Measurements from ENCODE around the gene RELN. TPM values are rescaled to one million over a fixed set of nuclear protein-coding genes. Genes with fewer than 3 reads are reported as not detected.

The RELN gene
- total RNA-seq, 1 experiment from 2014 or later, result 4.3 TPM

DNA sequence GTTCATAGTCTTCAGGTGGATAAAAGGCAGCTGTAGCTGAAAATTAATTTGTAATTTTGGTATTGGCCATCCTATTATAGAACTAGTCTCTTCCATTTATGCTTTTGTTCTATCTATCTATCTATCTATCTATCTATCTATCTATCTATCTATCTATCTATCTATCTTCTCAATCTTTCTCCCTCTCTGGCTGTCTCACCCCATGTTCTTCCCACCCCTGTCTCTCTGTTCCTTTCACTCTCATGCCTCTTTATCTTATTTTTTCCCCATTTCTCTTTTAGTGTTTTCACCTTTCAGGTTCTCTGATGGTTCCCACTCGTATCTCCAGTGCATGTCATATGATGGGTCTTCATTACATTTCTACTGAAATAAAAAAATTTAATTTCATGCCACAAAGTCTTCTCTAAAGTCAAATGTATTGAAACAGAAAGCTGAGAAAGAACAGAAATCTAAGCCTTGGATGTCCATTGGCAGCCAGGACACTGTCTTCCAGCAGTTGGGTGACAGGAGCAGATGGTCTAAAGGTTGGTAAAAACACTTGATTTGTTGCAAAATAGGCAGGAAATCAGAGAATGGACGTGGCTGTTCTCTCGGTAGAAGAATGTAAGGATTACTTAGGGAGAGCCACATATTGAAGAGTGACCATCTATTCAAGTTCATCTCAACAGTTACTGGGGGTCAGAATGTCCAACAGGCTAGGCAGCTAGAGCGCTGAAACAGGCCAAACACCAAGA is 127.0 kb downstream of the RELN start:
- CTCF ChIA-PET, result no interaction called here
- Mint-ChIP-seq H3K27me3 (ENCODE audit: insufficient read depth, unreplicated experiment) (no peaks in the 10 kb centered on the region), H3K4me3 (ENCODE audit: unreplicated experiment) (no peak overlapping the region), H3K9me3 (ENCODE audit: unreplicated experiment) (peaks cover 17% of the 10 kb centered on the region), H3K4me1 (ENCODE audit: low read depth, unreplicated experiment) (peaks cover under 1% of the 10 kb centered on the region), H3K27ac (ENCODE audit: unreplicated experiment) (no peak overlapping the region), H3K36me3 (ENCODE audit: insufficient read depth, unreplicated experiment) (no peaks in the 10 kb centered on the region)
- BruUV-seq (replicated peaks), result no TSS peak
- intact Hi-C loops (cut with micrococcal nuclease; ENCODE audit: unreplicated experiment), result no loop called here
- TF ChIP-seq, protein P1, sequence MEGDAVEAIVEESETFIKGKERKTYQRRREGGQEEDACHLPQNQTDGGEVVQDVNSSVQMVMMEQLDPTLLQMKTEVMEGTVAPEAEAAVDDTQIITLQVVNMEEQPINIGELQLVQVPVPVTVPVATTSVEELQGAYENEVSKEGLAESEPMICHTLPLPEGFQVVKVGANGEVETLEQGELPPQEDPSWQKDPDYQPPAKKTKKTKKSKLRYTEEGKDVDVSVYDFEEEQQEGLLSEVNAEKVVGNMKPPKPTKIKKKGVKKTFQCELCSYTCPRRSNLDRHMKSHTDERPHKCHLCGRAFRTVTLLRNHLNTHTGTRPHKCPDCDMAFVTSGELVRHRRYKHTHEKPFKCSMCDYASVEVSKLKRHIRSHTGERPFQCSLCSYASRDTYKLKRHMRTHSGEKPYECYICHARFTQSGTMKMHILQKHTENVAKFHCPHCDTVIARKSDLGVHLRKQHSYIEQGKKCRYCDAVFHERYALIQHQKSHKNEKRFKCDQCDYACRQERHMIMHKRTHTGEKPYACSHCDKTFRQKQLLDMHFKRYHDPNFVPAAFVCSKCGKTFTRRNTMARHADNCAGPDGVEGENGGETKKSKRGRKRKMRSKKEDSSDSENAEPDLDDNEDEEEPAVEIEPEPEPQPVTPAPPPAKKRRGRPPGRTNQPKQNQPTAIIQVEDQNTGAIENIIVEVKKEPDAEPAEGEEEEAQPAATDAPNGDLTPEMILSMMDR (IDR thresholded peaks at IDR 0.05; ENCODE audit: insufficient read depth in 1 of 2, low read depth in 1 of 2, low read length in 1 of 2, severe bottlenecking in 1 of 2, unreplicated experiment in 1 of 2), result no peak
- POLR2A ChIA-PET, result no interaction called here
- H3K36me3 ChIP-seq (ENCODE audit: control insufficient read depth, insufficient read depth, low read length), result no peaks in the 10 kb centered on the region
- H3K9me3 ChIP-seq, result no peaks in the 10 kb centered on the region
- H3K4me3 ChIP-seq (ENCODE audit: low read depth, low read length), result no peak overlapping the region
- H3K27me3 ChIP-seq (replicated peaks; ENCODE audit: control insufficient read depth, insufficient read depth, low read length), result no peaks in the 10 kb centered on the region
- peaks cover 7% of the 10 kb centered on the region; the same call in 1 of the 2 replicates for H3K4me1 ChIP-seq
- no peak for DNase-seq

DNA sequence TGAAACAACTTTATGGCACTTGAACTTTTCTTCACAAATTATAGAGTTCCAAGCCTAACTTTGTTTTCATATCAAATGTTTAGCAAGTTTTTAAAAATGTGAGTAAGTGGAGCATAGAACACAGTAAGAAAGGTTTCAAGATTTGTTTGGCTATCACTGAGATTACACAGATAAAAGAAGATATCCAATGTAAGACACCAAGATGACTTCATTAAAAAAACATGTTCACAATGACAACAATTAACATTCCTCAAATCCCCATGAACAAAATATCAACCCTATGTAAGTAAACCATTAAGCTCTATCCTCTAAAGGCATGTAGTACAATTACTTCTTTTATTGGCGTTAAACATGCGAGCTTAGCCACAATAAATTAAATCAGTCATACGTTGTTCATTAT is 129.7 kb downstream of the RELN start:
- H3K36me3 ChIP-seq (ENCODE audit: control insufficient read depth, insufficient read depth, low read length), result no peaks in the 10 kb centered on the region
- H3K36me3 Mint-ChIP-seq (ENCODE audit: insufficient read depth, unreplicated experiment), result no peaks in the 10 kb centered on the region
- no peak overlapping the region for H3K4me3 ChIP-seq (ENCODE audit: low read depth, low read length)
- no TSS peak for BruUV-seq (replicated peaks)
- no peak overlapping the region for H3K4me3 Mint-ChIP-seq (ENCODE audit: unreplicated experiment)
- TF ChIP-seq, protein P1 (IDR thresholded peaks at IDR 0.05; ENCODE audit: insufficient read depth in 1 of 2, low read depth in 1 of 2, low read length in 1 of 2, severe bottlenecking in 1 of 2, unreplicated experiment in 1 of 2), result no peak
- no peaks in the 10 kb centered on the region for H3K4me1 Mint-ChIP-seq (ENCODE audit: low read depth, unreplicated experiment)
- peaks cover 17% of the 10 kb centered on the region for H3K9me3 Mint-ChIP-seq (ENCODE audit: unreplicated experiment)
- H3K4me1 ChIP-seq, result peaks cover 7% of the 10 kb centered on the region; the same call in 1 of the 2 replicates
- POLR2A ChIA-PET, result no interaction called here
- intact Hi-C loops (cut with micrococcal nuclease; ENCODE audit: unreplicated experiment), result no loop called here
- H3K27me3 ChIP-seq (replicated peaks; ENCODE audit: control insufficient read depth, insufficient read depth, low read length), result no peaks in the 10 kb centered on the region
- CTCF ChIA-PET, result no interaction called here
- peaks cover 4% of the 10 kb centered on the region for H3K27me3 Mint-ChIP-seq (ENCODE audit: insufficient read depth, unreplicated experiment)
- H3K27ac Mint-ChIP-seq (ENCODE audit: unreplicated experiment), result no peak overlapping the region
- no peak for DNase-seq
- H3K9me3 ChIP-seq, result no peaks in the 10 kb centered on the region

DNA sequence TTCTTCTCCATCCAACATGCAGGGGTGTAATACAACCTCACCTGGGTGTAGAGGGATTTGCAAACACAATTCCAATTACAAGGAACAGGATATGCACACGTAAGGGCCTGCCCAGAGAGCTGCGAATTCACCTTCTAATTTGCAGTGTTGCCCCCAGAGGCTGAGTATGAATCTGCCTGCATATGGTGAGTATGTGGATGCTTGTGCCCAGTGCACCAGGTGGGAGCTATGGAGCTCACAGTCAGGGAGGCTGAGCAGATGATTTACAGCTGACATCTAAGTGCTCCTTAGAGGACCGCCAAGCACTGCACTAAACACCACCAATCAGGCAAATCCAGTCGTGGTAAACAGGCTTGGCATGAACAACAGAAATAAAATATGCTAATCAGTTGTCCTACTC is 132.0 kb downstream of the RELN start:
- Histone ChIP-seq H3K4me1 (peaks cover 7% of the 10 kb centered on the region; the same call in 1 of the 2 replicates), H3K36me3 (ENCODE audit: control insufficient read depth, insufficient read depth, low read length) (no peaks in the 10 kb centered on the region), H3K9me3 (no peaks in the 10 kb centered on the region), H3K27me3 (replicated peaks; ENCODE audit: control insufficient read depth, insufficient read depth, low read length) (no peaks in the 10 kb centered on the region), H3K4me3 (ENCODE audit: low read depth, low read length) (no peak overlapping the region)
- no peaks in the 10 kb centered on the region for H3K4me1 Mint-ChIP-seq (ENCODE audit: low read depth, unreplicated experiment)
- H3K4me3 Mint-ChIP-seq (ENCODE audit: unreplicated experiment), result no peak overlapping the region
- ChIA-PET POLR2A (interaction anchor here (0.6 kb wide), 1 partner anchor 469 kb away, joined by 10 read pairs; no protein-coding TSS in a partner anchor), CTCF (no interaction called here)
- H3K27ac Mint-ChIP-seq (ENCODE audit: unreplicated experiment), result no peak overlapping the region
- peaks cover 4% of the 10 kb centered on the region for H3K27me3 Mint-ChIP-seq (ENCODE audit: insufficient read depth, unreplicated experiment)
- TF ChIP-seq, protein P1 (IDR thresholded peaks at IDR 0.05; ENCODE audit: insufficient read depth in 1 of 2, low read depth in 1 of 2, low read length in 1 of 2, severe bottlenecking in 1 of 2, unreplicated experiment in 1 of 2), result no peak
- H3K36me3 Mint-ChIP-seq (ENCODE audit: insufficient read depth, unreplicated experiment), result no peaks in the 10 kb centered on the region
- intact Hi-C loops (cut with micrococcal nuclease; ENCODE audit: unreplicated experiment), result no loop called here
- BruUV-seq (replicated peaks), result no TSS peak
- peaks cover 13% of the 10 kb centered on the region for H3K9me3 Mint-ChIP-seq (ENCODE audit: unreplicated experiment)
- no peak for DNase-seq
